Neural cell (in vitro differentiated cells): ENCODE data around the gene DNAAF5. TPM values are rescaled to one million over a fixed set of nuclear protein-coding genes. Genes with fewer than 3 reads are reported as not detected.

ENCODE experiments used
- H2AFZ ChIP-seq: fragments of 200-600, 300-800 bp; sonication (generic), shearing (Covaris generic); 2 replicates; pipeline ENCODE4 v1.6.0; 2014; ENCODE audit warnings: low read depth, mild to moderate bottlenecking, antibody characterized with exemption, low read length, moderate library complexity
- H3F3A ChIP-seq: fragments of 200-600 bp; shearing (Covaris generic); 2 replicates; pipeline ENCODE4 v1.6.1; 2016; ENCODE audit warnings: mild to moderate bottlenecking, moderate library complexity, mixed read lengths, antibody characterized with exemption, low read length; ENCODE audit not compliant: insufficient read depth, poor library complexity, severe bottlenecking
- H3K27ac ChIP-seq: fragments of 200-600, 300-800 bp; sonication (generic), shearing (Covaris generic); 2 replicates; pipeline ENCODE4 v1.5.1; 2014; ENCODE audit warnings: mild to moderate bottlenecking, low read length, moderate library complexity
- H3K27me3 ChIP-seq: fragments of 300-800, 200-600 bp; sonication (generic), shearing (Covaris generic); 2 replicates; pipeline ENCODE4 v1.6.0; 2014; ENCODE audit warnings: mild to moderate bottlenecking, low read depth, low read length, moderate library complexity; ENCODE audit not compliant: insufficient read depth
- H3K36me3 ChIP-seq: fragments of 300-800, 200-600 bp; sonication (generic), shearing (Covaris generic); 2 replicates; pipeline ENCODE4 v1.5.1; 2014; ENCODE audit warnings: mild to moderate bottlenecking, antibody characterized with exemption, low read length, moderate library complexity; ENCODE audit not compliant: insufficient read depth
- H3K4me2 ChIP-seq: fragments of 300-800, 200-600 bp; sonication (generic), shearing (Covaris generic); 2 replicates; pipeline ENCODE4 v1.6.0; 2014; ENCODE audit warnings: mild to moderate bottlenecking, low read length
- H3K4me3 ChIP-seq: fragments of 300-800, 200-600 bp; sonication (generic), shearing (Covaris generic); 2 replicates; pipeline ENCODE4 v1.5.1; 2014; ENCODE audit warnings: mild to moderate bottlenecking, low read length, moderate library complexity
- H3K79me2 ChIP-seq: fragments of 200-600 bp; shearing (Covaris generic); replicated peaks from 2 replicates; pipeline ENCODE4 v1.6.0; 2014; ENCODE audit warnings: mild to moderate bottlenecking, low read length, moderate library complexity; ENCODE audit not compliant: insufficient read depth
- H3K9ac ChIP-seq: fragments of 300-800, 200-600 bp; sonication (generic), shearing (Covaris generic); 2 replicates; pipeline ENCODE4 v1.6.1; 2016; ENCODE audit warnings: mild to moderate bottlenecking, low read length, mixed read lengths
- H3K9me2 ChIP-seq: fragments of 200-600 bp; shearing (Covaris generic); 2 replicates; pipeline ENCODE4 v1.6.1; 2016; ENCODE audit warnings: mild to moderate bottlenecking, low read length, mixed read lengths; ENCODE audit not compliant: insufficient read depth
- H3K9me3 ChIP-seq: fragments of 200-600, 300-800 bp; sonication (generic), shearing (Covaris generic); 2 replicates; pipeline ENCODE4 v1.6.1; 2016; ENCODE audit warnings: mild to moderate bottlenecking, mixed run types, low read length, moderate library complexity, mixed read lengths
- H4K20me1 ChIP-seq: fragments of 200-600 bp; shearing (Covaris generic); 2 replicates; pipeline ENCODE4 v1.6.1; 2016; ENCODE audit warnings: mild to moderate bottlenecking, mixed run types; ENCODE audit not compliant: insufficient read depth
- EP300 ChIP-seq: fragments of 450-650 bp; conservative IDR thresholded peaks from 2 replicates; pipeline ENCODE4 v1.6.1; 2014; ENCODE audit warnings: antibody characterized with exemption, mild to moderate bottlenecking, moderate library complexity; ENCODE audit not compliant: poor library complexity, severe bottlenecking
- EZH2 ChIP-seq: fragments of 200-600, 300-800 bp; shearing (Covaris generic), sonication (generic); IDR thresholded peaks from 2 replicates; pipeline ENCODE4 v1.6.1; 2014; ENCODE audit warnings: antibody characterized with exemption, low read length, borderline replicate concordance, mild to moderate bottlenecking; ENCODE audit not compliant: insufficient read depth, poor library complexity, severe bottlenecking
- MXI1 ChIP-seq: fragments of 450-650 bp; conservative IDR thresholded peaks from 2 replicates; pipeline ENCODE4 v1.6.1; 2014; ENCODE audit warnings: antibody characterized with exemption, mild to moderate bottlenecking; ENCODE audit not compliant: poor library complexity, severe bottlenecking
- POLR2AphosphoS5 ChIP-seq: IDR thresholded peaks from 2 replicates; pipeline ENCODE4 v1.6.1; 2012
- RAD21 ChIP-seq: fragments of 450-650 bp; conservative IDR thresholded peaks from 2 replicates; pipeline ENCODE4 v1.6.1; 2014; ENCODE audit warnings: antibody characterized with exemption, mild to moderate bottlenecking, moderate library complexity
- SMC3 ChIP-seq: fragments of 450-650 bp; conservative IDR thresholded peaks from 2 replicates; pipeline ENCODE4 v1.6.1; 2014; ENCODE audit warnings: antibody characterized with exemption, mild to moderate bottlenecking, moderate library complexity; ENCODE audit not compliant: poor library complexity
- TAF1 ChIP-seq: IDR thresholded peaks from 2 replicates; pipeline ENCODE4 v1.6.1; 2012; ENCODE audit warnings: low read depth
- polyA plus RNA-seq: library from polyadenylated mRNA; depleted of rRNA; stranded (reverse); fragments of >200 nt; gene quantifications from 2 replicates; pipeline ENCODE4 v1.2.3, GENCODE V29; 2014
- TF ChIP-seq, protein P1 (sequence below): fragments of 450-650 bp; IDR thresholded peaks from 2 replicates; pipeline ENCODE4 v1.5.1; 2014; ENCODE audit warnings: antibody characterized with exemption, mild to moderate bottlenecking, moderate library complexity; ENCODE audit not compliant: poor library complexity, severe bottlenecking
- TF ChIP-seq, protein P2 (sequence below): IDR thresholded peaks from 2 replicates; pipeline ENCODE4 v1.6.1; 2012; ENCODE audit warnings: borderline replicate concordance

The DNAAF5 gene
- polyA plus RNA-seq, 1 donor from 2014 or later, result 5.3 TPM

DNA sequence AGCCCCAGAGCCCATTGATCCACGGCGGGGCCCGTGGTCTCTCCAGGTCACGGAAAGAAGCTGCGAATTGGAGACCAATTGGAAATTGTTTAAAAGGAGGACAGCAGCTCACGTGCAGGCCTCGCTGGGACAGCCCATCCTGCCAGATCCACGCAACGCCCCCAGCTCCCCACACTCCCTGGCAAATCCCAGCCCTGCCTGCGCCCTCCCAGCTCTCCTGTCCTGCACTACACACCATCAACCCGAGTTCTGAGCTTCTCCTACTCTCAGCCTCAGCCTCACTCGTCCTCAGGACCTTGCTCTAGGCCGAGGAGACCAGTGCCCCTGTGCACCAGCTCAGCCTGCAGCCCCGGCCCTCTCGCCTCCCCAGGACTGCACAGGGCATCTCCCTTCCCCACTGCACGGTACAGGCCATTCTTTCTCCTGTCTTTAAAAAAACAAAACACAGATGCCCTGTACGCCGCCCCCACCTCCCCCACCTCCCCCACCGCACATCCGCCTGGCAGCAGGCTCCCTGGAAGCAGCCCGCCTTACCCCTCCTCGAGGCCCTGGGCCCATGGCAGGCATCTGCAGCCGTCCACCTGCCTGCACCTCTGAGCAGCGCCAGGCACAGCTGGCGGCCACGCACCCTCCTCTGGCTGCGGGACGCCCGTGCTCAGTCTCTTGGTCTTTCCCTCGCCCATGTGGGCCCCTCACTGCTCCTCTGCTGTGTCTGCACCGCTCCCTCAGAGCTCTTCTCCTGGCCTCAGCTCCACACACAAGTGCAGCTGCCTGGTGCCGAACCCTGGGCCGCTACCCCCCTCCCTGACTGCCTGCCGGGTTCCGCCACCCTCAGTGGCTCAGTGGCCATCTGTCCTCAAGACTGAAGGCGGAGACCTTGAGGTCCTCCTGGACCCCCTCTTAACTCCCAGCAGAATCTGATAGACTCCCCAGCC lies 57.3 kb downstream of the DNAAF5 start:
- TF ChIP-seq MXI1, result no peak
- TF ChIP-seq POLR2AphosphoS5, result no peak
- no peak for TF ChIP-seq TAF1
- no peak for TF ChIP-seq RAD21
- TF ChIP-seq SMC3, result no peak
- TF ChIP-seq, protein P1, sequence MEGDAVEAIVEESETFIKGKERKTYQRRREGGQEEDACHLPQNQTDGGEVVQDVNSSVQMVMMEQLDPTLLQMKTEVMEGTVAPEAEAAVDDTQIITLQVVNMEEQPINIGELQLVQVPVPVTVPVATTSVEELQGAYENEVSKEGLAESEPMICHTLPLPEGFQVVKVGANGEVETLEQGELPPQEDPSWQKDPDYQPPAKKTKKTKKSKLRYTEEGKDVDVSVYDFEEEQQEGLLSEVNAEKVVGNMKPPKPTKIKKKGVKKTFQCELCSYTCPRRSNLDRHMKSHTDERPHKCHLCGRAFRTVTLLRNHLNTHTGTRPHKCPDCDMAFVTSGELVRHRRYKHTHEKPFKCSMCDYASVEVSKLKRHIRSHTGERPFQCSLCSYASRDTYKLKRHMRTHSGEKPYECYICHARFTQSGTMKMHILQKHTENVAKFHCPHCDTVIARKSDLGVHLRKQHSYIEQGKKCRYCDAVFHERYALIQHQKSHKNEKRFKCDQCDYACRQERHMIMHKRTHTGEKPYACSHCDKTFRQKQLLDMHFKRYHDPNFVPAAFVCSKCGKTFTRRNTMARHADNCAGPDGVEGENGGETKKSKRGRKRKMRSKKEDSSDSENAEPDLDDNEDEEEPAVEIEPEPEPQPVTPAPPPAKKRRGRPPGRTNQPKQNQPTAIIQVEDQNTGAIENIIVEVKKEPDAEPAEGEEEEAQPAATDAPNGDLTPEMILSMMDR, result no peak
- TF ChIP-seq EP300, result no peak
- no peak for TF ChIP-seq EZH2
- TF ChIP-seq, protein P2, sequence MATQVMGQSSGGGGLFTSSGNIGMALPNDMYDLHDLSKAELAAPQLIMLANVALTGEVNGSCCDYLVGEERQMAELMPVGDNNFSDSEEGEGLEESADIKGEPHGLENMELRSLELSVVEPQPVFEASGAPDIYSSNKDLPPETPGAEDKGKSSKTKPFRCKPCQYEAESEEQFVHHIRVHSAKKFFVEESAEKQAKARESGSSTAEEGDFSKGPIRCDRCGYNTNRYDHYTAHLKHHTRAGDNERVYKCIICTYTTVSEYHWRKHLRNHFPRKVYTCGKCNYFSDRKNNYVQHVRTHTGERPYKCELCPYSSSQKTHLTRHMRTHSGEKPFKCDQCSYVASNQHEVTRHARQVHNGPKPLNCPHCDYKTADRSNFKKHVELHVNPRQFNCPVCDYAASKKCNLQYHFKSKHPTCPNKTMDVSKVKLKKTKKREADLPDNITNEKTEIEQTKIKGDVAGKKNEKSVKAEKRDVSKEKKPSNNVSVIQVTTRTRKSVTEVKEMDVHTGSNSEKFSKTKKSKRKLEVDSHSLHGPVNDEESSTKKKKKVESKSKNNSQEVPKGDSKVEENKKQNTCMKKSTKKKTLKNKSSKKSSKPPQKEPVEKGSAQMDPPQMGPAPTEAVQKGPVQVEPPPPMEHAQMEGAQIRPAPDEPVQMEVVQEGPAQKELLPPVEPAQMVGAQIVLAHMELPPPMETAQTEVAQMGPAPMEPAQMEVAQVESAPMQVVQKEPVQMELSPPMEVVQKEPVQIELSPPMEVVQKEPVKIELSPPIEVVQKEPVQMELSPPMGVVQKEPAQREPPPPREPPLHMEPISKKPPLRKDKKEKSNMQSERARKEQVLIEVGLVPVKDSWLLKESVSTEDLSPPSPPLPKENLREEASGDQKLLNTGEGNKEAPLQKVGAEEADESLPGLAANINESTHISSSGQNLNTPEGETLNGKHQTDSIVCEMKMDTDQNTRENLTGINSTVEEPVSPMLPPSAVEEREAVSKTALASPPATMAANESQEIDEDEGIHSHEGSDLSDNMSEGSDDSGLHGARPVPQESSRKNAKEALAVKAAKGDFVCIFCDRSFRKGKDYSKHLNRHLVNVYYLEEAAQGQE, result no peak
- no peaks in the 10 kb centered on the region for H4K20me1 ChIP-seq

DNA sequence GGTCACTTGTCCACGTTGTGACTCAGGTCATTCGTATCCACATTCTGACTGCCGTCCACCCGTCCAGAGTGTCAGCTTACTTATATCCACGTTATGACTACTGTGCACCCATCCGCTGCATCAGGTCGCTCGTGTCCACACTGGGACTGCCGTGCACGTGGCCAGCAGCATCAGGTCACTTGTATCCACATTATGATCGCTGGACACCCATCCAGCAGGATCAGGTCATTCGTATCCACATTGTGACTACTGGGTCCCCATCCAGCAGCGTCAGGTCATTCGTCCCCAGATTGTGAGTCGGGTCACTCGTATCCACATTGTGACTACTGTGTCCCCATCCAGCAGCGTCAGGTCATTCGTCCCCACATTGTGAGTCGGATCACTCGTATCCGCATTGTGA lies 58.5 kb downstream of the DNAAF5 start:
- Histone ChIP-seq H3K36me3 (no peaks in the 10 kb centered on the region), H3K9me2 (no peaks in the 10 kb centered on the region), H3K9ac (no peak overlapping the region), H3F3A (no peaks in the 10 kb centered on the region), H3K4me3 (no peak overlapping the region), H3K4me2 (no peak overlapping the region), H3K27ac (no peak overlapping the region), H3K79me2 (no peaks in the 10 kb centered on the region), H4K20me1 (no peaks in the 10 kb centered on the region), H2AFZ (no peak overlapping the region), H3K27me3 (no peaks in the 10 kb centered on the region), H3K9me3 (no peaks in the 10 kb centered on the region)
- TF ChIP-seq SMC3 (no peak), POLR2AphosphoS5 (no peak)
- TF ChIP-seq, protein P2, result no peak
- TF ChIP-seq, protein P1, result no peak

More for the DNA sequence above, 57.3 kb downstream of the DNAAF5 start:
- Histone ChIP-seq H3K9me3 (no peaks in the 10 kb centered on the region), H3F3A (no peaks in the 10 kb centered on the region), H3K27ac (no peak overlapping the region), H3K9ac (no peak overlapping the region), H2AFZ (no peak overlapping the region), H3K4me2 (no peak overlapping the region), H3K27me3 (no peaks in the 10 kb centered on the region), H3K79me2 (no peaks in the 10 kb centered on the region), H3K36me3 (no peaks in the 10 kb centered on the region), H3K9me2 (no peaks in the 10 kb centered on the region), H3K4me3 (no peak overlapping the region)
